ENCODE data around the gene CRACR2A.

The CRACR2A gene

DNA sequence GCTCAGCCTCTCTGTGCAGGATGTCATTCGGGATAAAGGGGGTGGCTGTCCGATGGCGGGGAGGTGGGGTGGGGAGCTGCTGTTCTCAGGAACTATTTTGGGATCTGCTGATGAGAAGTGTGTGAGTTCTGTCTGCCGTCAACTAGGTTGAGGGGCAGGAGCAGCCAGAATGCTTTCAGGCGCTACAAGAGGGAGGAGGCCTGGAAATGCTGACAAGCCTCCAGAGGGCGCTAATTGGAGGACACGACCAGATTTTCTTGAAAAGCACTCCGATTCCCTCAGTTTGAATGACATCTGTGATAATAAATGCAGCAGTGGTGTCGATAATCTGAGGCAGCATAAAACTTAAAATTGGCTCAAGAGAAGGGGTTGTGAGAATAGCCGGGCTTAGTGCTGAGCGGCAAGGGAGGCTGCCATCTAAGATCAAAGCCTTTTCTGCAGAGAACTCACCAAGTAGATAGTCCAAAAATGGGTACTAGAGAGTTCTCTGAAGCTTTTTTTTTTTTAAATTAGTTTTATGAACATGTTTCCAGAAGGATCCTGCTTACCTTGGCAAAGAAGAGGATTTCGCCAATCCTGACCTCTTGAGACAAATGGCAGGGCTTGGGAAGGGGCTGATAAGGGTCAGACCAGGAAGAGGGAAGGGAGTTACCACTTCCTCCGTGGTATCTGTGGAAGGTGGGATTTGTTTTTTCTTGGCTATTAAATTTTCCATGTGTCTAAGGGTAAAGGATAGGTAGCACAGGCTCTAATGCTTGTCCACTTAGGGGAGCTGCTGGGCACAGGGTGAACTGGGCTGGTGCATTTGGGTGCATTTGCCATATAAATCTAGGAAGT is 94.4 kb downstream of the CRACR2A start:
- TF ChIP-seq CEBPB (IDR thresholded peaks at IDR 0.05) (no peak), RAD21 (IDR thresholded peaks at IDR 0.05; ENCODE audit: low read depth) (peak; percentile 33; the same call in 1 of the 2 replicates)

GRCh38 chr12:3656946-3657622 is 95.8 kb downstream of the CRACR2A start:
- no peak for TF ChIP-seq EGR1 (IDR thresholded peaks at IDR 0.05)
- TF ChIP-seq ZBTB7A (IDR thresholded peaks at IDR 0.05; ENCODE audit: low read depth) = no peak
- no peak for TF ChIP-seq MAX (IDR thresholded peaks at IDR 0.05)
- no peak for TF ChIP-seq RAD21 (IDR thresholded peaks at IDR 0.05; ENCODE audit: low read depth)
- TF ChIP-seq YY1 (IDR thresholded peaks at IDR 0.05; ENCODE audit: low read depth) = no peak
- TF ChIP-seq USF1 (IDR thresholded peaks at IDR 0.05) = no peak
- TF ChIP-seq NFIC (IDR thresholded peaks at IDR 0.05) = no peak
- no peak for TF ChIP-seq FOXM1 (IDR thresholded peaks at IDR 0.05; ENCODE audit: borderline replicate concordance, low read depth)
- TF ChIP-seq TAF1 (IDR thresholded peaks at IDR 0.05; ENCODE audit: low read depth) = no peak
- TF ChIP-seq TCF12 (IDR thresholded peaks at IDR 0.05; ENCODE audit: low read depth) = no peak
- TF ChIP-seq TEAD4 (IDR thresholded peaks at IDR 0.05) = no peak
- TF ChIP-seq CREB1 (IDR thresholded peaks at IDR 0.05; ENCODE audit: low read depth) = no peak
- no peak for TF ChIP-seq REST (IDR thresholded peaks at IDR 0.05; ENCODE audit: low read depth)
- no peak for TF ChIP-seq CEBPB (IDR thresholded peaks at IDR 0.05)
- TF ChIP-seq EP300 (IDR thresholded peaks at IDR 0.05; ENCODE audit: borderline replicate concordance) = no peak

DNA sequence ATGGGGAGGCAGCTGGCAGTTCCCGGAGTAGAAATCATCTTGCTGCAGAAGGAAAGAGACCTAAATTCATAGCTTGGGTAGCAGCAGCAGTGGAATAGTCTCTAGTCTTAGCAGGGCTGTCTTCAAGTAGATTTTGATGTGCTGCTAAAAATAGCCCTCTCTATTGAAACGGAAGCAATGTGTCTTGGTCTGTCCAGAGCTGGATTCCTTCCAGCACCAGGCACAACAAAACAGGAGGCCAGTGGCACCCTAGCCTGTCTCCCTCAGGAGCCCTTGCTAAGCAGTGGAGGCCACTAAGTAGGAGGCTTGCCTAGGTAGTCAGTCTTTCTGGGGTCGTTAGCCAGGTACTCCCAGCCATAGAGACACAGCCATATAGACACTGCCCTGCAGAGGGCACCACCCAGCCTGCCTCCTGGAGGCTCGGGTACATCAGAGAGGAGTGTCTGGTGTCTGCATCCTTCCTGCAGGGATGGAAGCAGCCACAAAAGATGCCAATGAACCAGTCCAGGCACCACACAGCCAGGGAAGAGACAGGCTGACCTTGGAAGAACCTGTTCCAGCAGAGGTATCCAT is 97.5 kb downstream of the CRACR2A start:
- TF ChIP-seq CREB1 (IDR thresholded peaks at IDR 0.05; ENCODE audit: low read depth) = no peak
- TF ChIP-seq RAD21 (IDR thresholded peaks at IDR 0.05; ENCODE audit: low read depth) = no peak; the same call in 1 of the 2 replicates
- TF ChIP-seq NFIC (IDR thresholded peaks at IDR 0.05) = no peak
- TF ChIP-seq TCF12 (IDR thresholded peaks at IDR 0.05; ENCODE audit: low read depth) = no peak
- TF ChIP-seq TAF1 (IDR thresholded peaks at IDR 0.05; ENCODE audit: low read depth) = no peak
- no peak for TF ChIP-seq REST (IDR thresholded peaks at IDR 0.05; ENCODE audit: low read depth)
- TF ChIP-seq EGR1 (IDR thresholded peaks at IDR 0.05) = no peak
- TF ChIP-seq TEAD4 (IDR thresholded peaks at IDR 0.05) = no peak
- no peak for TF ChIP-seq EP300 (IDR thresholded peaks at IDR 0.05; ENCODE audit: borderline replicate concordance)
- no peak for TF ChIP-seq YY1 (IDR thresholded peaks at IDR 0.05; ENCODE audit: low read depth)
- TF ChIP-seq USF1 (IDR thresholded peaks at IDR 0.05) = no peak
- TF ChIP-seq FOXM1 (IDR thresholded peaks at IDR 0.05; ENCODE audit: borderline replicate concordance, low read depth) = no peak
- no peak for TF ChIP-seq ZBTB7A (IDR thresholded peaks at IDR 0.05; ENCODE audit: low read depth)
- no peak for TF ChIP-seq MAX (IDR thresholded peaks at IDR 0.05)
- TF ChIP-seq CEBPB (IDR thresholded peaks at IDR 0.05) = no peak

DNA sequence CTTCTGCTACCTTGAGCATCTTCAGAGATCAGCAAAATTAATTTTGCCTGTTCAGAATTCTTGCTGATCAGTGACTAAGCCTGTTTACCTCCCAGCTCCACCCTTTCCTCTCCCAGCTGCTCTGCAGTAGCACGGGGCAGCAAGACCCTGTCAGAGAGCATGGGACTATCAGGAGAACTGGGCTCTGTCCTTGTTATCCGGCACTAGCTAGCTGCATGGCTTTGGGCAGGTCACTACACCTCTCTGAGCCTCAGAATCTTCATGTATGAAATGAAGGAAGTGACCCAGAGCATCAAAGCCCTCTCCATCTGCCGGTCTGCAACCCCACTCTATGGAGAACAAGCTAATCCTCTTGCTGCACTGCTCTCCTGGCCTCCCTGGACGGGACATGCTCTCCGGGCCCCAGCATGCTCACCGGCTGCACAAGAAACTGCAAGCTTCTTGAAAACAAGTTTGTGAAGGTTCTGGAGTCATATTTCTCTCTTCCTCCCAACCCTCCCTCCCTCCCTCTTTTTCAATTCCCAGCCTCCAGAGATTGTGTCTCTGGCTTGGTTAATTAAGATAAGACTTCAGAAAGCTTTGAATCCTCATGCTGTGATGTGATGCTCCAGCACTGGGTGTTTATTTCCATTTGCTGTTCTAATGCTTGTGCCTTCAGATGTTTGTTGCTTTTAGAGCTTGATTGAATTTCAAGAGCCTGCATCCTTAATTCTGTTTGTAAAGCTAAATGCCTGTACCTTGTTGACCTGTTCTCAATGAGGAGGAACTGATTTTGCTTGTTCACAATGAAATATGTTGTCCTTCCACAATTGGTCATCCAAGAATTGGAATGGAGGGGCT is 101.1 kb downstream of the CRACR2A start:
- TF ChIP-seq EGR1 (IDR thresholded peaks at IDR 0.05) (no peak), CEBPB (IDR thresholded peaks at IDR 0.05) (no peak), CREB1 (IDR thresholded peaks at IDR 0.05; ENCODE audit: low read depth) (no peak), TCF12 (IDR thresholded peaks at IDR 0.05; ENCODE audit: low read depth) (no peak), REST (IDR thresholded peaks at IDR 0.05; ENCODE audit: low read depth) (no peak), NFIC (IDR thresholded peaks at IDR 0.05) (no peak), YY1 (IDR thresholded peaks at IDR 0.05; ENCODE audit: low read depth) (no peak), FOXM1 (IDR thresholded peaks at IDR 0.05; ENCODE audit: borderline replicate concordance, low read depth) (no peak), TAF1 (IDR thresholded peaks at IDR 0.05; ENCODE audit: low read depth) (no peak), ZBTB7A (IDR thresholded peaks at IDR 0.05; ENCODE audit: low read depth) (no peak), EP300 (IDR thresholded peaks at IDR 0.05; ENCODE audit: borderline replicate concordance) (no peak), RAD21 (IDR thresholded peaks at IDR 0.05; ENCODE audit: low read depth) (no peak), USF1 (IDR thresholded peaks at IDR 0.05) (no peak), TEAD4 (IDR thresholded peaks at IDR 0.05) (no peak), MAX (IDR thresholded peaks at IDR 0.05) (no peak)

All from Ishikawa (cell line).